GM06990 (cell line): ENCODE measurements around the gene SLAIN1.

Experiments used
- DNase-seq: peaks from one replicate; pipeline ENCODE4 v3.0.0-alpha.2; 2011; ENCODE audit not compliant: insufficient read length; ENCODE audit errors: extremely low read depth
- H3K27me3 ChIP-seq: replicated peaks from 2 replicates; pipeline ENCODE4 v1.6.0; 2011; ENCODE audit warnings: low read length; ENCODE audit not compliant: control insufficient read depth, insufficient read depth
- H3K36me3 ChIP-seq: 2 replicates; pipeline ENCODE4 v1.5.1; 2011; ENCODE audit warnings: low read length; ENCODE audit not compliant: control insufficient read depth, insufficient read depth
- H3K4me3 ChIP-seq: replicated peaks from 2 replicates; pipeline ENCODE4 v1.5.1; 2011; ENCODE audit warnings: low read depth, mild to moderate bottlenecking, control low read depth, low read length
- CTCF ChIP-seq: IDR thresholded peaks from 2 replicates; pipeline ENCODE4 v1.5.1; 2011; ENCODE audit warnings: low read length, control low read depth, mild to moderate bottlenecking, inconsistent platforms; ENCODE audit not compliant: insufficient read depth, poor library complexity, severe bottlenecking

Gene SLAIN1

GRCh38 chr13:77789376-77789775 is 91.9 kb downstream of the SLAIN1 start:
- Histone ChIP-seq H3K4me3 (no peak overlapping the region), H3K27me3 (no peaks in the 10 kb centered on the region), H3K36me3 (no peaks in the 10 kb centered on the region)
- DNase-seq, result no peak
- TF ChIP-seq CTCF, result no peak

- no peaks in the 10 kb centered on the region for H3K36me3 ChIP-seq
- no peak overlapping the region for H3K4me3 ChIP-seq
- H3K27me3 ChIP-seq, result no peaks in the 10 kb centered on the region; the same call in 1 of the 2 replicates
- no peak for TF ChIP-seq CTCF
- no peak for DNase-seq
Measured at GRCh38 chr13:77800219-77800618, 102.7 kb downstream of the SLAIN1 start.

GRCh38 chr13:77806518-77806917 is 109.0 kb downstream of the SLAIN1 start:
- TF ChIP-seq CTCF, result no peak
- DNase-seq, result no peak
- H3K4me3 ChIP-seq, result no peak overlapping the region
- no peaks in the 10 kb centered on the region for H3K36me3 ChIP-seq
- no peaks in the 10 kb centered on the region for H3K27me3 ChIP-seq

- DNase-seq, result no peak
- TF ChIP-seq CTCF, result no peak
Measured at GRCh38 chr13:77807431-77808135, 110.1 kb downstream of the SLAIN1 start.

GRCh38 chr13:77810430-77810829 is 112.9 kb downstream of the SLAIN1 start:
- TF ChIP-seq CTCF, result peak; percentile 29
- no peak for DNase-seq
- Histone ChIP-seq H3K36me3 (no peaks in the 10 kb centered on the region), H3K4me3 (no peak overlapping the region), H3K27me3 (no peaks in the 10 kb centered on the region)

More at GRCh38 chr13:77807431-77808135, 110.1 kb downstream of the SLAIN1 start:
- Histone ChIP-seq H3K4me3 (no peak overlapping the region), H3K27me3 (no peaks in the 10 kb centered on the region), H3K36me3 (no peaks in the 10 kb centered on the region)
